ENCODE results near the gene POLR2M. TPM values are rescaled to one million over a fixed set of nuclear protein-coding genes. Genes with fewer than 3 reads are reported as not detected.

POLR2M gene
- total and polyA plus RNA-seq, 2 experiments from 2014 or later: 19.6 to 46.3 TPM

DNA sequence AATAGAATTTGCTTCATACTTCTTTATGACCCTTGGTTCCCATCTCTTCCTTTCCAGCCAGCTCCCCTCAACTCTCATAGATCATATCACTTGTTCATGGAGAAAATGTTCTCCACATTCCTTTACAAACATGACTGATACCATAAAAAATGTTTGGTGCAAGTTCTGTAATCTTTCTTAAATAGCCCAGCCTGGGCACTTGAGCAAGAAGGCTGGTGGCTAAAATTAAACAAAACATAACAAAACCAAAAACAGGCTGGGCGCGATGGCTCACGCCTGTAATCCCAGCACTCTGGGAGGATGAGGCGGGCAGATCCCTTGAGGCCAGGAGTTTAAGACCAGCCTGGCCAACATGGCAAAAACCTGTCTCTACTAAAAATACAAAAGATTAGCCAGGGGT is 8.9 kb upstream of the POLR2M start:
- ATAC-seq: no peak
- H3F3A ChIP-seq (replicated peaks; ENCODE audit: low read depth): no peaks in the 10 kb centered on the region

GRCh38 chr15:57698243-57698642 is 8.3 kb upstream of the POLR2M start:
- no peaks in the 10 kb centered on the region for H4K20me1 ChIP-seq (replicated peaks; ENCODE audit: insufficient read depth)
- peaks cover 6% of the 10 kb centered on the region; the same call in 1 of the 2 replicates for H3K9me2 ChIP-seq (ENCODE audit: insufficient read depth)
- no peaks in the 10 kb centered on the region for H3K36me3 Mint-ChIP-seq (ENCODE audit: low read depth)
- no peak overlapping the region for H3K27ac Mint-ChIP-seq
- peaks cover 8% of the 10 kb centered on the region for H3K27me3 ChIP-seq (ENCODE audit: insufficient read depth)
- H3K4me3 ChIP-seq: no peak overlapping the region
- H3F3A ChIP-seq (replicated peaks; ENCODE audit: low read depth): no peaks in the 10 kb centered on the region
- H3K27ac ChIP-seq (ENCODE audit: low read depth): no peak overlapping the region
- H3K4me2 ChIP-seq: no peak overlapping the region
- peaks cover 4% of the 10 kb centered on the region for H3K27me3 Mint-ChIP-seq (ENCODE audit: insufficient read depth, low read depth, poor library complexity)
- no peaks in the 10 kb centered on the region for H3K79me2 ChIP-seq (replicated peaks; ENCODE audit: insufficient read depth)
- no peaks in the 10 kb centered on the region for H3K36me3 ChIP-seq (ENCODE audit: insufficient read depth)
- no peak overlapping the region for H2AFZ ChIP-seq
- no peaks in the 10 kb centered on the region for H3K4me1 ChIP-seq (ENCODE audit: insufficient read depth)
- DNase-seq (ENCODE audit: low spot score) (no peak), ATAC-seq (no peak)
- H3K4me3 Mint-ChIP-seq: no peak overlapping the region
- H3K4me1 Mint-ChIP-seq: no peaks in the 10 kb centered on the region
- no peaks in the 10 kb centered on the region for H3K9me3 Mint-ChIP-seq
- TF ChIP-seq ZNF114 (CRISPR knock-in tag; IDR thresholded peaks at IDR 0.05) (no peak), CREB1 (CRISPR knock-in tag; IDR thresholded peaks at IDR 0.05; ENCODE audit: low read depth) (no peak), POLR2AphosphoS5 (IDR thresholded peaks at IDR 0.05; ENCODE audit: low read depth) (no peak), JUNB (IDR thresholded peaks at IDR 0.05; ENCODE audit: unreplicated experiment) (no peak), ZNF331 (CRISPR knock-in tag; IDR thresholded peaks at IDR 0.05; ENCODE audit: low read depth) (no peak), STAT1 (IDR thresholded peaks at IDR 0.05; ENCODE audit: unreplicated experiment) (no peak), NANOG (IDR thresholded peaks at IDR 0.05; ENCODE audit: borderline replicate concordance) (no peak), EZH2phosphoT487 (IDR thresholded peaks at IDR 0.05; ENCODE audit: unreplicated experiment) (no peak), REST (IDR thresholded peaks at IDR 0.05; ENCODE audit: unreplicated experiment) (no peak), EZH2 (IDR thresholded peaks at IDR 0.05; ENCODE audit: low read depth, unreplicated experiment) (no peak), CTCF (conservative IDR thresholded peaks at IDR 0.05; ENCODE audit: low read depth in 2 of 2) (no peak)
- TF ChIP-seq, protein P1, sequence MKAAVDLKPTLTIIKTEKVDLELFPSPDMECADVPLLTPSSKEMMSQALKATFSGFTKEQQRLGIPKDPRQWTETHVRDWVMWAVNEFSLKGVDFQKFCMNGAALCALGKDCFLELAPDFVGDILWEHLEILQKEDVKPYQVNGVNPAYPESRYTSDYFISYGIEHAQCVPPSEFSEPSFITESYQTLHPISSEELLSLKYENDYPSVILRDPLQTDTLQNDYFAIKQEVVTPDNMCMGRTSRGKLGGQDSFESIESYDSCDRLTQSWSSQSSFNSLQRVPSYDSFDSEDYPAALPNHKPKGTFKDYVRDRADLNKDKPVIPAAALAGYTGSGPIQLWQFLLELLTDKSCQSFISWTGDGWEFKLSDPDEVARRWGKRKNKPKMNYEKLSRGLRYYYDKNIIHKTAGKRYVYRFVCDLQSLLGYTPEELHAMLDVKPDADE (IDR thresholded peaks at IDR 0.05): no peak

More for the DNA sequence above, 8.9 kb upstream of the POLR2M start:
- no peak overlapping the region for H3K4me3 Mint-ChIP-seq
- Histone ChIP-seq H2AFZ (no peak overlapping the region), H3K79me2 (replicated peaks; ENCODE audit: insufficient read depth) (no peaks in the 10 kb centered on the region), H4K20me1 (replicated peaks; ENCODE audit: insufficient read depth) (no peaks in the 10 kb centered on the region), H3K4me3 (no peak overlapping the region), H3K36me3 (ENCODE audit: insufficient read depth) (no peaks in the 10 kb centered on the region), H3K9me2 (ENCODE audit: insufficient read depth) (peaks cover 3% of the 10 kb centered on the region; the same call in 1 of the 2 replicates), H3K4me1 (ENCODE audit: insufficient read depth) (no peaks in the 10 kb centered on the region), H3K27me3 (ENCODE audit: insufficient read depth) (peaks cover 3% of the 10 kb centered on the region), H3K4me2 (no peak overlapping the region), H3K27ac (ENCODE audit: low read depth) (no peak overlapping the region)
- H3K9me3 Mint-ChIP-seq: no peaks in the 10 kb centered on the region
- H3K36me3 Mint-ChIP-seq (ENCODE audit: low read depth): no peaks in the 10 kb centered on the region
- TF ChIP-seq ZNF114 (CRISPR knock-in tag; IDR thresholded peaks at IDR 0.05): no peak
- no peak for DNase-seq (ENCODE audit: low spot score)
- no peaks in the 10 kb centered on the region for H3K4me1 Mint-ChIP-seq
- H3K27ac Mint-ChIP-seq: no peak overlapping the region
- H3K27me3 Mint-ChIP-seq (ENCODE audit: insufficient read depth, low read depth, poor library complexity): peaks cover under 1% of the 10 kb centered on the region
